DOHH2 (cell line): ENCODE measurements around the gene CYP46A1.

ENCODE experiments used
- H3F3A ChIP-seq: fragments of 200-600 bp; sonication (generic), shearing (Covaris generic); 2 replicates; pipeline ENCODE4 v1.6.0; 2016; ENCODE audit warnings: antibody characterized with exemption, mild to moderate bottlenecking; ENCODE audit not compliant: control insufficient read depth, insufficient read depth
- H3K27ac ChIP-seq: fragments of 200-600 bp; sonication (generic); 2 replicates; pipeline ENCODE4 v1.5.1; 2014; ENCODE audit warnings: low read depth, mild to moderate bottlenecking, low read length, moderate library complexity
- H3K27me3 ChIP-seq: fragments of 200-600 bp; sonication (generic); 2 replicates; pipeline ENCODE4 v1.6.1; 2014; ENCODE audit warnings: mild to moderate bottlenecking, low read length, mixed read lengths; ENCODE audit not compliant: control insufficient read depth
- H3K36me3 ChIP-seq: fragments of 200-600 bp; sonication (generic); 2 replicates; pipeline ENCODE4 v1.6.1; 2014; ENCODE audit warnings: mild to moderate bottlenecking, low read length, moderate library complexity, mixed read lengths; ENCODE audit not compliant: control insufficient read depth
- H3K4me1 ChIP-seq: fragments of 200-600 bp; sonication (generic); 2 replicates; pipeline ENCODE4 v1.6.1; 2014; ENCODE audit warnings: mild to moderate bottlenecking, low read length, mixed read lengths; ENCODE audit not compliant: control insufficient read depth
- H3K4me2 ChIP-seq: fragments of 200-600 bp; sonication (generic); 2 replicates; pipeline ENCODE4 v1.6.0; 2014; ENCODE audit warnings: mild to moderate bottlenecking, low read length, moderate library complexity
- H3K4me3 ChIP-seq: fragments of 200-600 bp; sonication (generic); 2 replicates; pipeline ENCODE4 v1.5.1; 2014; ENCODE audit warnings: mild to moderate bottlenecking, low read length, mixed read lengths
- H3K79me2 ChIP-seq: fragments of 200-600 bp; sonication (generic); 2 replicates; pipeline ENCODE4 v1.6.1; 2014; ENCODE audit warnings: mild to moderate bottlenecking, low read length, mixed read lengths; ENCODE audit not compliant: control insufficient read depth
- H3K9me2 ChIP-seq: fragments of 200-600 bp; sonication (generic); replicated peaks from 2 replicates; pipeline ENCODE4 v1.6.1; 2014; ENCODE audit warnings: mild to moderate bottlenecking, low read length, mixed read lengths; ENCODE audit not compliant: control insufficient read depth
- H3K9me3 ChIP-seq: fragments of 200-600 bp; sonication (generic); 2 replicates; pipeline ENCODE4 v1.6.1; 2014; ENCODE audit warnings: antibody characterized with exemption, low read length, mixed read lengths; ENCODE audit not compliant: control insufficient read depth, insufficient read depth
- H4K20me1 ChIP-seq: fragments of 200-600 bp; sonication (generic); 2 replicates; pipeline ENCODE4 v1.6.0; 2014; ENCODE audit warnings: low read depth, mild to moderate bottlenecking, antibody characterized with exemption, low read length, moderate library complexity; ENCODE audit not compliant: control insufficient read depth, insufficient read depth
- CTCF ChIP-seq: fragments of 200-600 bp; sonication (generic); IDR thresholded peaks from one replicate; pipeline ENCODE4 v1.5.1; 2014; ENCODE audit warnings: antibody characterized with exemption, mild to moderate bottlenecking, low read depth, low read length; ENCODE audit not compliant: poor library complexity, severe bottlenecking
- EZH2phosphoT487 ChIP-seq: fragments of 200-600 bp; sonication (generic); IDR thresholded peaks from 2 replicates; pipeline ENCODE4 v1.6.1; 2017; ENCODE audit warnings: borderline replicate concordance, mild to moderate bottlenecking, antibody characterized with exemption, low read length, moderate library complexity, mixed read lengths

CYP46A1 gene

GRCh38 chr14:99741227-99741976 is 57.3 kb downstream of the CYP46A1 start:
- Histone ChIP-seq H3F3A (no peaks in the 10 kb centered on the region), H4K20me1 (no peaks in the 10 kb centered on the region)

GRCh38 chr14:99742074-99742473 is 58.0 kb downstream of the CYP46A1 start:
- Histone ChIP-seq H3K79me2 (no peaks in the 10 kb centered on the region), H3K36me3 (no peaks in the 10 kb centered on the region), H4K20me1 (no peaks in the 10 kb centered on the region), H3K9me3 (no peaks in the 10 kb centered on the region), H3K27ac (no peak overlapping the region), H3K4me3 (no peak overlapping the region), H3F3A (no peaks in the 10 kb centered on the region), H3K4me2 (no peak overlapping the region), H3K4me1 (peaks cover 6% of the 10 kb centered on the region), H3K9me2 (no peaks in the 10 kb centered on the region), H3K27me3 (peaks cover 21% of the 10 kb centered on the region)
- TF ChIP-seq CTCF (no peak), EZH2phosphoT487 (no peak)

More at GRCh38 chr14:99741227-99741976, 57.3 kb downstream of the CYP46A1 start:
- H3K4me1 ChIP-seq = peaks cover 6% of the 10 kb centered on the region
- H3K27me3 ChIP-seq = peaks cover 21% of the 10 kb centered on the region
- no peak for TF ChIP-seq EZH2phosphoT487
- no peak for TF ChIP-seq CTCF
- no peaks in the 10 kb centered on the region for H3K36me3 ChIP-seq
- no peaks in the 10 kb centered on the region for H3K9me3 ChIP-seq
- no peaks in the 10 kb centered on the region for H3K79me2 ChIP-seq
- H3K9me2 ChIP-seq = no peaks in the 10 kb centered on the region
- no peak overlapping the region for H3K4me2 ChIP-seq
- no peak overlapping the region for H3K27ac ChIP-seq
- H3K4me3 ChIP-seq = no peak overlapping the region

DNA sequence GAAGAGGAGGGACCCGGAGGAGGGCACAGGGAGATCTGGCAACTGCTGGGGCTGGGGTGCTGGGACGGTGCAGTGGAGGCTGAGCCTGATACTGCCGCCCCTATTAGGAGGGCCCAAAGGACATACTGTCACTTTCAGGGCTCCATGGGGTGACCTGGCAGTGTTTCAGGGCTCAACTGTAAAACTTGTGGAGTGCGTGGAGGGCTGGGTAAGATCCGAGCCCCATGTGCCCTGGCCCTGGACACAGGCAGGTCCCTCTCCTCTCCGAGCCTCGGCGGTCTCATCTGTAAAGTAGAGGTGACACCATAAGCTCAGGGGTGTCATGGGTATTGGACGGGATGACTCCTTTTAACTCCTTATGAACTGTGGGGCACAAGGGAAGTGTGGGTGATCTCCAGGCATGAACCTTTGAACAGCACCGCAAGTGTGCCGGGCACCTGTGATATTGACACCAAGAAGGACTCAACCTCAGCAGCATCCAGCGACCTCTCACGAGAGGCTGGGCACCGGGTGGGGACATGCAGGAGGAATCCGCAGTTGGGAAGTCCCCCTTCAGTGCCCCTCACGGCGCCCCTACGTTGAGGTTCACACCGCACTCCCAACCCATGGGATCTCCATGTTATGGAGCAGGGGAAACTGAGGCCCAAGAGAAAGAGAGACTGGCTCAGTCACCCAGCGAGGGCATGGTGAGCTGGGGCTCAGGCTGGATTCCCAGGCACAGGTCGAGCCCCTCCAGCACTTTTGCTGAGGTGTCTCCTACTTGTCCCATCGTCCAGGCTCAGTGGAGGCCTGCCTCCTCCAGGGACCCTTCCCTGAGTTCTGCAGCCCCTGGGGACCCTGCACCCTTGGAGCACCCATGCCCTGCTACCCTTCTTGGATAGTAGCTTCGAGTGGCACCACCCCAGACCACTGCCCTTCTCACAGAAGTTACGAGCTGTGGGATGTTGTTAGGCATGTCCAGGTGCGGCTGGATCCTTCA is 58.7 kb downstream of the CYP46A1 start:
- no peak overlapping the region for H3K4me2 ChIP-seq
- H3K27me3 ChIP-seq = peaks cover 21% of the 10 kb centered on the region
- TF ChIP-seq EZH2phosphoT487 = no peak
- no peak overlapping the region for H3K4me3 ChIP-seq
- no peaks in the 10 kb centered on the region for H4K20me1 ChIP-seq
- H3K9me2 ChIP-seq = no peaks in the 10 kb centered on the region
- H3K36me3 ChIP-seq = no peaks in the 10 kb centered on the region
- H3K9me3 ChIP-seq = no peaks in the 10 kb centered on the region
- H3K27ac ChIP-seq = no peak overlapping the region
- no peaks in the 10 kb centered on the region for H3F3A ChIP-seq
- H3K79me2 ChIP-seq = no peaks in the 10 kb centered on the region
- peaks cover 6% of the 10 kb centered on the region for H3K4me1 ChIP-seq
